Measurements from ENCODE around the gene TPST2.

TPST2 gene

GRCh38 chr22:26553056-26553752, 36.7 kb downstream of the TPST2 start:
- FAIRE-seq: no peak

GRCh38 chr22:26552466-26552865, 37.5 kb downstream of the TPST2 start:
- FAIRE-seq: no peak

DNA sequence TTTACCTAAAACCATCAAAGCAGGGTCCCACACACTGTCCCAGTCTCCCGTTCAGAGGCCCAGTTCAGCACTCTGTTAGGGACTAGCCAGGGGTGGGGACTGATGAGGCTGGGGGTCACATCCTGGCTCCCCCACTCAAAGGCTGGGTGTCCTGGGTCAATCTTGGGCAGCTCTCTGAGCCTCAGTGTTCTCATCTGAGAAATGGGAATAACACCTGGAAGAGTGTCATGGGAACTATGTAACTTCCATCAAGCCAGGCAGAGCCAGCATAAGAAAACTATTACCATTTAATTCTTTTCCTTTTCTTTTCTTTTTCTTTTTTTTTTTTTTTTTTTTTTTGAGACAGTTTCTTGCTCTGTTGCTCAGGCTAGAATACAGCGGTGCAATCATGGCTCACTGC, 38.4 kb downstream of the TPST2 start:
- FAIRE-seq: no peak

- no peak for FAIRE-seq
Measured at GRCh38 chr22:26550498-26551033, 39.4 kb downstream of the TPST2 start.

GRCh38 chr22:26549902-26550497, 39.9 kb downstream of the TPST2 start:
- no peak for FAIRE-seq

GRCh38 chr22:26548984-26549383, 40.9 kb downstream of the TPST2 start:
- no peak for FAIRE-seq

DNA sequence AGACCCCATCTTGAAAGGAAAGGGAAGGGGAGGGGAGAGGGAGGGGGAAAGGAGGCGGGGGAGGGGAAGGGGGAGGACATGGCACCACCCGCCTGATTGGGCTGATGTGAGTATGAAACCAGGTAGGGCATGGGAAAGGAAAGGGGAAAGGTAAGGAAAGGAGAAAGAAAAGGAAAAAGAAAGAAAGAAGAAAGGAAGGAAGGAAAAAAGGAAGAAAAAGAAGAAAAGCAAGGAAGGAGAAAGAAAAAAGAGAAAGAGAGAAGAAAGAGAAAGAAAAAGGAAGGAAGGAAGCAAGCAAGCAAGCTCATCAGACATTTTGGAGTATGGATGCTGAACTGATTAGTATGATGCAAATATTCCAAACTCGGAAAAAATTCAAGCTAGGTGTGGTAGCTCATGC, 41.6 kb downstream of the TPST2 start:
- FAIRE-seq: no peak

- FAIRE-seq: no peak
Measured at GRCh38 chr22:26547837-26548236, 42.1 kb downstream of the TPST2 start.

DNA sequence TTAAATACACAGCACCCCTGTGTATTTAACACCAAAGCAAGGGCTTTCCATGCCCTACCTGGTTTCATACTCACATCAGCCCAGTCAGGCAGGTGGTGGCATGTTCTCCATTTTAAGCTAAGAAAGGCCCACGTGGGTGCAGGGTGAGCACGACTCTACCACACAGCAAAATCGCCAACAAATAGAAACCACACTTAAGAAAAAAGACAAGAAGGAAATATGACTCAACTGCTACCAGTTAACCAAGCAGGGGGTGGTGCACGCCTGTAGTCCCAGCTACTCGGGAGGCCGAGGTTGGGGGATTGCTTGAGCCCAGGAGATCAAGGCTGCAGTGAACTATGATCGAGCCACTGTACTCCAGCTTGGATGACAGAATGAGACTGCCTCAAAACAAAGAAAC, 42.5 kb downstream of the TPST2 start:
- FAIRE-seq: no peak

GRCh38 chr22:26546282-26546681, 43.6 kb downstream of the TPST2 start:
- FAIRE-seq: no peak

GRCh38 chr22:26545827-26546226, 44.1 kb downstream of the TPST2 start:
- no peak for FAIRE-seq

GRCh38 chr22:26545385-26545784, 44.5 kb downstream of the TPST2 start:
- no peak for FAIRE-seq

DNA sequence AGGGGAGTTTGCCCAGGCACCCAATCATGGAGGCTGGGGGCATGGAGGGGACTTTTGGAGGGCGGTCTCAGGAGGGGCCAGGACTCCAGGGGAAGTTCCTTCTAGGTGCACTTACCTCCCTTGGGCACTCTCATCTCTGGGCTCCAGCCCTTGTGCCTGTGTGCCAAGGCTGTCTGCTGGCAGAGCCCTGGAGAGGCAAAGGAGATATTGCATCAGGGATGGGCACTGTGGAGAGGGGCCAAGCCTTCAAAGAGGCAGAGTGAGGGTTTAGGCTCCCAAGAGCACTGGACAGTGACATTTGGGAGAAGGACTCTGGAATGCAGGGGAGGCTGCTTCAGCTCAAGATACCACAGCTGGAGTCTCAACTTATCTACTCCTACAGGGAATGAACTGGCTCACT, 45.4 kb downstream of the TPST2 start:
- FAIRE-seq: no peak

DNA sequence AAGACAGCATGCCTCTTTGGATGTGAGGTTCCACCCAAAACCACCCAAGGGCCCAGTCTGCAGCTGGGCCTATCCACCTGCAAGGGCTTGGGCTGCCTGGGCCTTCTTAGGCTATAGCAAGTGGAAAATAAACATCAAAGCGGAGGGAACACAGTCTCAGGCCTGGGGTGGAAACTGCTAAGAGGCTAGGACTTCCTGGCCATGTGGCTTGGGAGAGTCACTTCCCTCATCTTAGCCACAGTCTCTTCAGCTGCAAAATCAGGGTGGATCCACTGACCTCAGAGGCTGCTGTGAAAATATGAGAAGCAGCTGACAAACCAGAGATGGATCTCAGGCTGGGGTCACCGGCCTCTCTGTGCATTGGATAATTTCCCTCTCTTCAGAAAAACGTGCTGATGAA, 47.1 kb downstream of the TPST2 start:
- FAIRE-seq: no peak

GRCh38 chr22:26541167-26541819, 48.6 kb downstream of the TPST2 start:
- FAIRE-seq: no peak

GRCh38 chr22:26540119-26540518, 49.8 kb downstream of the TPST2 start:
- no peak for FAIRE-seq

GRCh38 chr22:26536762-26537134, 53.2 kb downstream of the TPST2 start:
- FAIRE-seq: no peak

GRCh38 chr22:26536056-26536761, 53.7 kb downstream of the TPST2 start:
- no peak for FAIRE-seq

- no peak for FAIRE-seq
Measured at GRCh38 chr22:26535603-26535908, 54.4 kb downstream of the TPST2 start.

- FAIRE-seq: no peak
Measured at GRCh38 chr22:26534874-26535602, 54.9 kb downstream of the TPST2 start.

GRCh38 chr22:26534171-26534855, 55.6 kb downstream of the TPST2 start:
- no peak for FAIRE-seq

DNA sequence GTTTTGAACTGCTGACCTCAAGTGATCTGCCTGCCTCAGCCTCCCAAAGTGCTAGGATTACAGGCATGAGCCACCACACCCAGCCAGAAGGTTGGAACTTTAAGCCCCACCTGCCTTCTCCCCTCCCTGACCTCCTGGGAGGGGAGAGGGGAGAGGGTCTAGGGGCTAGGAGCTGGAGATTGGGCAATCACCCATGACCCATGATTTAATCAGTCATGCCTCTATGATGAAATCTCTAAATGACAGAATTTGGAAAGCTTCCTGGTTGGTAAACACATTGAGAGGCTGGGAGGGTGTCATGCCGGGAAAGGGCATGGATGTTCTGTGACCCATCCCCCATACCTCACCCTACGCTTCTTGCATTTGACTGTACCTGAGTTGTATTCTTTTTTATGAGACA, 60.6 kb downstream of the TPST2 start:
- FAIRE-seq: no peak

All from G401.6 (cell line).